ENCODE results near the gene VPS13D. TPM values are rescaled to one million over a fixed set of nuclear protein-coding genes. Genes with fewer than 3 reads are reported as not detected.

Gene VPS13D
- total RNA-seq, 1 experiment from 2014 or later, result 33.1 TPM

GRCh38 chr1:12186679-12186985, 43.2 kb upstream of the VPS13D start:
- DNase-seq (ENCODE audit: low read depth, low spot score) (no peak), ATAC-seq (no peak)
- no peak for TF ChIP-seq SIN3A (IDR thresholded peaks at IDR 0.05; ENCODE audit: borderline replicate concordance, insufficient read depth, low read depth, low read length)
- TF ChIP-seq POLR2AphosphoS5 (IDR thresholded peaks at IDR 0.05; ENCODE audit: low read depth, low read length), result no peak
- TF ChIP-seq CTCF (IDR thresholded peaks at IDR 0.05), result no peak
- no peak for TF ChIP-seq TCF7L2 (IDR thresholded peaks at IDR 0.05; ENCODE audit: low read depth, low read length)
- no peak for TF ChIP-seq REST (IDR thresholded peaks at IDR 0.05; ENCODE audit: insufficient read depth in 1 of 2, low read depth in 2 of 2, low read length in 1 of 2)
- CTCF ChIA-PET, result no interaction called here
- in situ Hi-C loops (cut with HindIII; ENCODE audit: low pct_unique_long_range_greater_than_20kb, low sequenced_read_pairs) (no loop called here), intact Hi-C loops (cut with micrococcal nuclease; ENCODE audit: unreplicated experiment) (no loop called here)
- Histone ChIP-seq H3K36me3 (ENCODE audit: control insufficient read depth, insufficient read depth, low read length) (no peaks in the 10 kb centered on the region), H3K27ac (ENCODE audit: low read length) (no peak overlapping the region), H3K4me1 (ENCODE audit: control insufficient read depth, insufficient read depth, low read length) (peaks cover 8% of the 10 kb centered on the region; the same call in 1 of the 2 replicates), H3K9me3 (ENCODE audit: control insufficient read depth, insufficient read depth, low read depth, low read length) (no peaks in the 10 kb centered on the region), H3K4me3 (ENCODE audit: low read depth in 2 of 2, low read length in 2 of 2) (no peak overlapping the region), H3K27me3 (ENCODE audit: control insufficient read depth, insufficient read depth, low read length) (no peaks in the 10 kb centered on the region)
- no TSS peak for BruUV-seq (replicated peaks)
- POLR2A ChIA-PET, result interaction anchor here (1.2 kb wide), 1 partner anchor 12 kb away, joined by 6 read pairs; no protein-coding TSS in a partner anchor

GRCh38 chr1:12188115-12188514, 41.7 kb upstream of the VPS13D start:
- Histone ChIP-seq H3K27me3 (ENCODE audit: control insufficient read depth, insufficient read depth, low read length) (no peaks in the 10 kb centered on the region), H3K9me3 (ENCODE audit: control insufficient read depth, insufficient read depth, low read depth, low read length) (no peaks in the 10 kb centered on the region), H3K36me3 (ENCODE audit: control insufficient read depth, insufficient read depth, low read length) (no peaks in the 10 kb centered on the region), H3K27ac (ENCODE audit: low read length) (no peak overlapping the region), H3K4me3 (ENCODE audit: low read depth in 2 of 2, low read length in 2 of 2) (no peak overlapping the region), H3K4me1 (ENCODE audit: control insufficient read depth, insufficient read depth, low read length) (peaks cover 8% of the 10 kb centered on the region; the same call in 1 of the 2 replicates)
- in situ Hi-C loops (cut with HindIII; ENCODE audit: low pct_unique_long_range_greater_than_20kb, low sequenced_read_pairs), result no loop called here
- no peak for ATAC-seq
- no peak for DNase-seq (ENCODE audit: low read depth, low spot score)
- intact Hi-C loops (cut with micrococcal nuclease; ENCODE audit: unreplicated experiment), result no loop called here
- TF ChIP-seq REST (IDR thresholded peaks at IDR 0.05; ENCODE audit: insufficient read depth in 1 of 2, low read depth in 2 of 2, low read length in 1 of 2), result no peak
- TF ChIP-seq CTCF (IDR thresholded peaks at IDR 0.05), result no peak
- no peak for TF ChIP-seq TCF7L2 (IDR thresholded peaks at IDR 0.05; ENCODE audit: low read depth, low read length)
- no peak for TF ChIP-seq SIN3A (IDR thresholded peaks at IDR 0.05; ENCODE audit: borderline replicate concordance, insufficient read depth, low read depth, low read length)
- TF ChIP-seq POLR2AphosphoS5 (IDR thresholded peaks at IDR 0.05; ENCODE audit: low read depth, low read length), result no peak
- no TSS peak for BruUV-seq (replicated peaks)
- CTCF ChIA-PET, result no interaction called here
- POLR2A ChIA-PET, result no interaction called here

Measured in Panc1 (cell line).